Measurements from ENCODE around the gene CD79B. TPM values are rescaled to one million over a fixed set of nuclear protein-coding genes. Genes with fewer than 3 reads are reported as not detected.
"Not testable (repeated sequence)": the region's sequence is repeated elsewhere in the genome, so short reads cannot be mapped to it uniquely, and the experiment has no call there.

The CD79B gene
- total RNA-seq, 2 experiments from 2014 or later, result 479 to 751 TPM

- peaks cover 86% of the 10 kb centered on the region for H3K4me1 ChIP-seq (ENCODE audit: insufficient read depth, low read length, poor library complexity, severe bottlenecking)
- H2AFZ ChIP-seq (ENCODE audit: low read length), result no peak overlapping the region
- BruUV-seq (replicated peaks), result TSS peak; percentile 9
- DNase-seq (ENCODE audit: low spot score), result no peak
- intact Hi-C loops (cut with micrococcal nuclease; ENCODE audit: unreplicated experiment), result loop anchor here (5.0 kb wide), 1 partner anchor 571 kb away; the partner anchor contains the start of gene POLG2
- POLR2A ChIA-PET, result interaction anchor here (1.0 to 3.0 kb wide), 3 partner anchors 20 to 28 kb away, joined by 3 to 13 read pairs (median 3); no protein-coding TSS in a partner anchor
- H3K9me2 ChIP-seq (ENCODE audit: insufficient read depth, low read length), result no peaks in the 10 kb centered on the region
- H3K9me3 ChIP-seq (ENCODE audit: low read length), result no peaks in the 10 kb centered on the region
- peak overlapping the region; percentile 95 for H3K4me2 ChIP-seq (ENCODE audit: low read length)
- H3K79me2 ChIP-seq (ENCODE audit: insufficient read depth, low read depth, low read length), result peaks cover 23% of the 10 kb centered on the region
- CTCF ChIA-PET (ENCODE audit: unreplicated experiment), result interaction anchor here (2.0 kb wide), 1 partner anchor 19 kb away, joined by 5 read pairs; no protein-coding TSS in a partner anchor
- H3K27ac ChIP-seq (ENCODE audit: low read depth, low read length, poor library complexity, severe bottlenecking), result peak overlapping the region; percentile 99
- H3K36me3 ChIP-seq (ENCODE audit: insufficient read depth, low read length), result peaks cover 47% of the 10 kb centered on the region
- H4K20me1 ChIP-seq (ENCODE audit: insufficient read depth, low read length), result peaks cover 17% of the 10 kb centered on the region
- H3K4me3 ChIP-seq (ENCODE audit: low read depth, low read length, poor library complexity, severe bottlenecking), result peak overlapping the region; percentile 9
- no peak for TF ChIP-seq EZH2phosphoT487 (IDR thresholded peaks at IDR 0.05; ENCODE audit: borderline replicate concordance, low read depth, low read length)
- TF ChIP-seq CTCF (conservative IDR thresholded peaks at IDR 0.05; ENCODE audit: low read length), result no peak
Observed at GRCh38 chr17:63926164-63926563, 6.0 kb downstream of the CD79B start.

GRCh38 chr17:63925615-63926014 lies 6.5 kb downstream of the CD79B start:
- H3K4me2 ChIP-seq (ENCODE audit: low read length), result peak overlapping the region; percentile 95
- BruUV-seq (replicated peaks), result no TSS peak
- H3K4me3 ChIP-seq (ENCODE audit: low read depth, low read length, poor library complexity, severe bottlenecking), result peak overlapping the region; percentile 9
- H3K36me3 ChIP-seq (ENCODE audit: insufficient read depth, low read length), result peaks cover 41% of the 10 kb centered on the region
- ChIA-PET CTCF (ENCODE audit: unreplicated experiment) (interaction anchor here (0.7 to 2.0 kb wide), 2 partner anchors 20 to 36 kb away, joined by 3 to 5 read pairs; no protein-coding TSS in a partner anchor), POLR2A (interaction anchor here (1.0 to 3.0 kb wide), 3 partner anchors 21 to 198 kb away, joined by 3 to 13 read pairs (median 3); no protein-coding TSS in a partner anchor)
- no peaks in the 10 kb centered on the region for H3K9me3 ChIP-seq (ENCODE audit: low read length)
- DNase-seq (ENCODE audit: low spot score), result peak; percentile 95
- H2AFZ ChIP-seq (ENCODE audit: low read length), result no peak overlapping the region
- peaks cover 17% of the 10 kb centered on the region for H3K79me2 ChIP-seq (ENCODE audit: insufficient read depth, low read depth, low read length)
- intact Hi-C loops (cut with micrococcal nuclease; ENCODE audit: unreplicated experiment), result loop anchor here (5.0 kb wide), 1 partner anchor 572 kb away; the partner anchor contains the start of gene POLG2
- H3K4me1 ChIP-seq (ENCODE audit: insufficient read depth, low read length, poor library complexity, severe bottlenecking), result peaks cover 92% of the 10 kb centered on the region
- no peak; the same call in 1 of the 2 replicates for TF ChIP-seq CTCF (conservative IDR thresholded peaks at IDR 0.05; ENCODE audit: low read length)
- peaks cover 12% of the 10 kb centered on the region for H4K20me1 ChIP-seq (ENCODE audit: insufficient read depth, low read length)
- no peaks in the 10 kb centered on the region for H3K9me2 ChIP-seq (ENCODE audit: insufficient read depth, low read length)
- H3K27ac ChIP-seq (ENCODE audit: low read depth, low read length, poor library complexity, severe bottlenecking), result peak overlapping the region; percentile 99

GRCh38 chr17:63922402-63922801 lies 9.7 kb downstream of the CD79B start:
- ChIA-PET CTCF (ENCODE audit: unreplicated experiment) (interaction anchor here (1.0 to 2.0 kb wide), 2 partner anchors 24 to 28 kb away, joined by 6 to 7 read pairs; no protein-coding TSS in a partner anchor), POLR2A (interaction anchor here (0.7 to 2.2 kb wide), 4 partner anchors 9 to 24 kb away, joined by 3 to 13 read pairs (median 8); partner anchors contain the start of gene CD79B)
- H2AFZ ChIP-seq (ENCODE audit: low read length); H3K9me2 ChIP-seq (ENCODE audit: insufficient read depth, low read length); H3K79me2 ChIP-seq (ENCODE audit: insufficient read depth, low read depth, low read length); H4K20me1 ChIP-seq (ENCODE audit: insufficient read depth, low read length); intact Hi-C loops (cut with micrococcal nuclease; ENCODE audit: unreplicated experiment); H3K9me3 ChIP-seq (ENCODE audit: low read length); BruUV-seq (replicated peaks): not testable (repeated sequence)
- DNase-seq (ENCODE audit: low spot score), result peak; percentile 83
- Histone ChIP-seq H3K4me2 (ENCODE audit: low read length) (peak overlapping the region; percentile 63), H3K36me3 (ENCODE audit: insufficient read depth, low read length) (peaks cover 10% of the 10 kb centered on the region; the same call in 1 of the 2 replicates), H3K4me1 (ENCODE audit: insufficient read depth, low read length, poor library complexity, severe bottlenecking) (peaks cover 87% of the 10 kb centered on the region), H3K27ac (ENCODE audit: low read depth, low read length, poor library complexity, severe bottlenecking) (peak overlapping the region; percentile 99), H3K4me3 (ENCODE audit: low read depth, low read length, poor library complexity, severe bottlenecking) (peak overlapping the region; percentile 7)

GRCh38 chr17:63920779-63921178 lies 11.4 kb downstream of the CD79B start:
- H3K4me3 ChIP-seq (ENCODE audit: low read depth, low read length, poor library complexity, severe bottlenecking), result peak overlapping the region; percentile 18
- POLR2A ChIA-PET, result interaction anchor here (0.7 to 4.8 kb wide), 6 partner anchors 12 to 34 kb away, joined by 7 to 52 read pairs (median 16); partner anchors contain the start of gene CD79B
- DNase-seq (ENCODE audit: low spot score), result peak; percentile 65

More at GRCh38 chr17:63920779-63921178, 11.4 kb downstream of the CD79B start:
- H4K20me1 ChIP-seq (ENCODE audit: insufficient read depth, low read length); H3K9me2 ChIP-seq (ENCODE audit: insufficient read depth, low read length); H3K36me3 ChIP-seq (ENCODE audit: insufficient read depth, low read length); BruUV-seq (replicated peaks); H3K9me3 ChIP-seq (ENCODE audit: low read length); H3K79me2 ChIP-seq (ENCODE audit: insufficient read depth, low read depth, low read length): not testable (repeated sequence)
- intact Hi-C loops (cut with micrococcal nuclease; ENCODE audit: unreplicated experiment), result loop anchor here (2.0 kb wide), 1 partner anchor 156 kb away; no protein-coding TSS in a partner anchor
- peak overlapping the region; percentile 63 for H3K27ac ChIP-seq (ENCODE audit: low read depth, low read length, poor library complexity, severe bottlenecking)
- peak overlapping the region; percentile 45; the same call in 1 of the 2 replicates for H2AFZ ChIP-seq (ENCODE audit: low read length)
- peak overlapping the region; percentile 68 for H3K4me2 ChIP-seq (ENCODE audit: low read length)
- CTCF ChIA-PET (ENCODE audit: unreplicated experiment), result interaction anchor here (0.6 to 3.7 kb wide), 3 partner anchors 26 to 155 kb away, joined by 3 to 94 read pairs (median 55); no protein-coding TSS in a partner anchor
- peaks cover 79% of the 10 kb centered on the region for H3K4me1 ChIP-seq (ENCODE audit: insufficient read depth, low read length, poor library complexity, severe bottlenecking)

All from OCI-LY7 (cell line).